GM19455 (cell line): ENCODE data around the gene SH3GL3.

Experiments
- ATAC-seq: cut with Tn5 transposase; IDR thresholded peaks from one replicate; pipeline ENCODE4 v1.9.1; 2021; ENCODE audit not compliant: unreplicated experiment

SH3GL3 gene

DNA sequence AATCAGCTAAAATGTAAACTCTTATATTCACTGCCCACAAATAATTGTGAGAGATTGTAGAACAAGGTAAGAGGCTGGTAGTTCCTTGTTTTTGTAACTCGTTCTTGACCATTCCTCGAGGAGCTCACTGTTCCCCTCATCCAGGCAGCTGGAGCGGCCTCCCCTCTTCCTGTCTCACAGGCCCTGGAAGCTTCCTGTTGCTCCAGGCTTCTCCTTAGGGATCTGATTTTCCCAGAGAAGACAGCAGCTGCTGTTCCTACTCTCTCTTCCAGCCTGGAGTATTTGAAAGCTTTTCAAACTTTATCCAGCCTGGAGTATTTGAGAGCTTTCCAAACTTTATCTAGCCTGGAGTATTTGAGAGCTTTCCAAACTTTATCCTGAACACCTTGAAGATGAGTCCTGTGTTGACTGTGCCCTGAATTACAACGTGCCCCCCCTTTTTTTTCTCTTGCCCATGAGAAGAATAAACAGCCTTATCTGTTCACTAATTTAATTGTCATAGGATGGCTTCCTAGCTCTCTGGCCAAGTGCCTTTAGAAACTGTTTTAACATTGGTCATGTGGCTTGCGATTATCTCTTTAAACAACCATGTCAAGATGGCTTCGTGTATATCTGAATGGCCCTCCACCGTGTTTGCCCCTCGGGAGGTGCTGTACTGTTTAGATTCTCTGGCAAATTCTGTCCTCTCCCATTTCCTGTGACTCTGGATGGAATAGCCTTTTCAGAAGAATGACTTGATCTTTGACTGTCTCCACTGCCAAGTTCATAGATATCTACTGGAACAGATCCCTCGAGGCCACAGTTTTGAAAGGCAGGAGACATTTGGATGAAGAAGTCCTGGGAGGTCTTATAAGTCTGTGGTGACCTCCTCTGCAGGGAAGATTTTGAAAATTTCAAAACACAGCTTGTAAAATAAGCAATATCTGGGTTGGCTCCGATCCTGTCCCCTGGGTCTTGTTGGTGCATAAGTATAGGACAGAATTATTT lies 211.6 kb downstream of the SH3GL3 start:
- no peak for ATAC-seq

GRCh38 chr15:83659417-83659812 lies 212.3 kb downstream of the SH3GL3 start:
- no peak for ATAC-seq

- no peak for ATAC-seq
Observed at GRCh38 chr15:83665480-83665879, 218.3 kb downstream of the SH3GL3 start.
